Measurements from ENCODE around the gene STPG1.

DNA sequence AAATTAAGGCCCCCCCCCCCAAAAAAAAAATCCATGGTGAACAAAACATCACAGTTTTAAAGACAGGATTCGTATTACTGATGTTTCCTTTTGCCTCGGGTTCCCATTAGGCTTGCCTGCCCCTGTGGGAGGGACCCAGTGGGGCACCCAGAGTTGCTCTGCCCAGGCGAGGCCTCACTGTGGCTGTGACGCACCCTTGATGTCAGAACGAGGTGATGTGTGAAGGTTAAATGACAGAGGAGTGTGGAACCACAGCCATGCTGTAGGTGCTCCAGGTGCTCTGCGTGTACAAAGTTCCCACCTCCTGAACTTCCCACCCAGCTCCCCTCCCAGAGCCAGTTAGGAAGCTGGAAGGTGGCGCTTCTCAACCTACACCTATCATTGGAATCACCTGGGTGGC, 56.5 kb downstream of the STPG1 start:
- TF ChIP-seq POLR2A (IDR thresholded peaks at IDR 0.05; ENCODE audit: low read depth, low read length) (no peak), TAF1 (IDR thresholded peaks at IDR 0.05; ENCODE audit: borderline replicate concordance, low read depth, low read length) (no peak), POLR2AphosphoS5 (IDR thresholded peaks at IDR 0.05; ENCODE audit: low read depth, low read length) (no peak)
